Measurements from ENCODE around the gene MIF.
A peak's percentile ranks its signal among the peaks of the same experiment; 100 is the strongest.
"Not testable (repeated sequence)": the region's sequence is repeated elsewhere in the genome, so short reads cannot be mapped to it uniquely, and the experiment has no call there.

Gene MIF

DNA sequence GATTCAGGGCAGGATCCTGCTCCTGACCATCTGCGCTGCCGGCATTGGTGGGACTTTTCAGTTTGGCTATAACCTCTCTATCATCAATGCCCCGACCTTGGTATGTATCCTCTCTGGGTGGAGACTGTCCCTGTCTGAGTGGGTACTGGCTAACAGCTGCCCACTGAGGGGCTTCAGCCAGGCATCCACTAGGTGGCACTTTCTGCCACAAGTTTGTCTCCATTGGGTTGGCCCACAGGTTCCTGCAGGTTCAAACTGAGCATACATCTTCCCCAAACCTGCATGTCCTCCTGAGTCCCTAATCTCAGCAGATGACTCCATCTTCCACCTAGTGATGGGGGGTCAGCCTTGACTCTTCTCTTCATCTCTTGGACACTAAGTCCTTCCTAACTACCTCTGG, 32.1 kb upstream of the MIF start:
- no peak overlapping the region for H3K4me3 ChIP-seq (ENCODE audit: low read depth, low read length)
- TF ChIP-seq, protein P1, sequence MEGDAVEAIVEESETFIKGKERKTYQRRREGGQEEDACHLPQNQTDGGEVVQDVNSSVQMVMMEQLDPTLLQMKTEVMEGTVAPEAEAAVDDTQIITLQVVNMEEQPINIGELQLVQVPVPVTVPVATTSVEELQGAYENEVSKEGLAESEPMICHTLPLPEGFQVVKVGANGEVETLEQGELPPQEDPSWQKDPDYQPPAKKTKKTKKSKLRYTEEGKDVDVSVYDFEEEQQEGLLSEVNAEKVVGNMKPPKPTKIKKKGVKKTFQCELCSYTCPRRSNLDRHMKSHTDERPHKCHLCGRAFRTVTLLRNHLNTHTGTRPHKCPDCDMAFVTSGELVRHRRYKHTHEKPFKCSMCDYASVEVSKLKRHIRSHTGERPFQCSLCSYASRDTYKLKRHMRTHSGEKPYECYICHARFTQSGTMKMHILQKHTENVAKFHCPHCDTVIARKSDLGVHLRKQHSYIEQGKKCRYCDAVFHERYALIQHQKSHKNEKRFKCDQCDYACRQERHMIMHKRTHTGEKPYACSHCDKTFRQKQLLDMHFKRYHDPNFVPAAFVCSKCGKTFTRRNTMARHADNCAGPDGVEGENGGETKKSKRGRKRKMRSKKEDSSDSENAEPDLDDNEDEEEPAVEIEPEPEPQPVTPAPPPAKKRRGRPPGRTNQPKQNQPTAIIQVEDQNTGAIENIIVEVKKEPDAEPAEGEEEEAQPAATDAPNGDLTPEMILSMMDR (IDR thresholded peaks at IDR 0.05; ENCODE audit: low read depth, low read length) = peak; percentile 66

DNA sequence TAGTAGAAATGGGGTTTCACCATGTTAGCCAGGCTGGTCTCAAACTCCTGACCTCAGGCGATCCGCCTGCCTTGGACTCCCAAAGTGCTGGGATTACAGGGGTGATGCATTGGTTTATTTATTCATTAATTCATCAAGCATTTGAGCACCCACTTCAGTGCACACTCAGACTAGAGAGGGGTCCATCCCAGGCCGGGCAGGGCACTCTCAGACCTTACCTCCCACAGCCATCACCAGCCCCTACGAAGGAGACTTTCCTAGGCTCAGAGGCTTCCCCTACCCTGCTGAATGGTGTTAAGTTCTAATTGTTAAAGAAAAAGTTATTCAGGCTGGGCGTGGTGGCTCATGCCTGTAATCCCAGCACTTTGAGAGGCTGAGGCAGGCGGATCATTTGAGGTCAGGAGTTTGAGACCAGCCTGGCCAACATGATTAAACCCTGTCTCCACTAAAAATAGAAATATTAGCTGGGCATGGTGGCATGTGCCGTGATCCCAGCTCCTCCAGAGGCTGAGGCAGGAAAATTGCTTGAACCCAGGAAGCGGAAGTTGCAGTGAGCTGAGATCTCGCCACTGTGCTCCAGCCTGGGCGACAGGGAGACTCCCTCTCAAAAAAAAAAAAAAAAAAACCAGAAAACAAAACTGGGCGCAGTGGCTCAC, 29.6 kb upstream of the MIF start:
- H3K4me3 ChIP-seq (ENCODE audit: low read depth, low read length) = not testable (repeated sequence)

DNA sequence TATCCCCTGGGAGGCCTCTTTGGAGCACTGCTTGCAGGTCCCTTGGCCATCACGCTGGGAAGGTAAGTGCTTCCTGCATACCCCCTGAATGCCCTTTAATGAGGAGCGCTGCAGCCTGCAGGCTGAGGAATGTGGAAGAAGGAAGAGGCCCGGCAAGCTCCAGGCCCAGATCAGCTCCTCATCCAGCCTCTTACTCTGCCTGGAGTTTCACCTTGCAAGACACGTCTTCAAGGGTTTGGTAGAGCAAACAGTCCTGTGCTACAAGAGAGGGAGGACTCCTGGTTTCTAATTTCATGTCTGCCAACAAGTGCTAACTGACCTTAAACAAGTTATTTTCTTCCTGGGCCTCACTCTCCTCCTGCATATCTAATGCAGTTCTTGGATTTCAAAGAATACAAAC, 25.6 kb upstream of the MIF start:
- H3K4me3 ChIP-seq (ENCODE audit: low read depth, low read length) = no peak overlapping the region
- TF ChIP-seq, protein P1 (IDR thresholded peaks at IDR 0.05; ENCODE audit: low read depth, low read length) = no peak

DNA sequence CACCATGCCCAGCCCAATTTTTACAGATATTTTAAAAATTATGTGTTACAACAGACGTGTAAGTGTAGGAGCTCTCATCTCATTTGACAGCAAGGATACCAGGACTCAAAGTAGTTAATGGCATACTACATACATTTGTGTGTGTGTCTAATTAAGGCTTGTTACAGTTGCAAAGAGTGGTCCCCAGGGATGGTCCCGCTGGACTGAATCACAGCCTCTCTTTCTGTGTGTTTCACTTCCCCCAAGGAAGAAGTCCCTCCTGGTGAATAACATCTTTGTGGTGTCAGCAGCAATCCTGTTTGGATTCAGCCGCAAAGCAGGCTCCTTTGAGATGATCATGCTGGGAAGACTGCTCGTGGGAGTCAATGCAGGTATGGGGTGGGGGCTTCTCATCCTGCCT, 19.3 kb upstream of the MIF start:
- TF ChIP-seq, protein P1 (IDR thresholded peaks at IDR 0.05; ENCODE audit: low read depth, low read length) = no peak
- H3K4me3 ChIP-seq (ENCODE audit: low read depth, low read length) = no peak overlapping the region

DNA sequence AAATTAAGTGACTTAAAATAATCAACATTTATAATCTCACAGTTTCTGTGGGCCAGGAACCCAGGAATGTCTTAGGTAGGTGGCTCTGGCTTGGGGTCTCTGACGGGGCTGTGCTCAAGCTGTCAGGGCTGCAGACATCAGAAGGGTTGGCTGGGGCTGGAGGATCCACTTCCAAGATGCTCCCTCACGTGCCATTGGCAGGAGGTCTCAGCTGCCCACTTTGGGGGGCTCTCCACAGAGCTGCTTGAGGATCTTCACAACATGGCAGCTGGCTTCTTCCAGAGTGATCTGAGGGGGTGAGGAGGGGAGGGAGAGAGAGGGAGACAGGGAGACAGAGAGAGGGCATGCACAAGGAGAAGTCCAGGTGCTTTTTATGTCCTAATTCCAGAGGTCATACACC, 18.4 kb upstream of the MIF start:
- H3K4me3 ChIP-seq (ENCODE audit: low read depth, low read length) = no peak overlapping the region
- TF ChIP-seq, protein P1 (IDR thresholded peaks at IDR 0.05; ENCODE audit: low read depth, low read length) = no peak

DNA sequence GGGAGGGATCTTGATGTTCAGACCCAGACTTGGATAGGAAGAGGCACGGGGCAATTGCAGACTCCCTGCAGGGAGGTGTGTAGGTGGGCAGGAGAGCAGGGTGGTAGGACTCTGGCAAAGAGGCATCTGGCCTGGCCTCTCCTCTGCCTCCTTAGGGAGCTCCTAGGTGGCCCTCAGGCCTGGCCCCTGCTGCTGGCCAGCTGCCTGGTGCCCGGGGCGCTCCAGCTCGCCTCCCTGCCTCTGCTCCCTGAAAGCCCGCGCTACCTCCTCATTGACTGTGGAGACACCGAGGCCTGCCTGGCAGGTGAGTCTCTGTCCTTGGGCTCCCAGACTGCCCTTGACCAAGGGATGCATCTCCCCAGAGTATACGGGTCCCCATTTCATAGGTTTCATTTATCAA, 16.6 kb upstream of the MIF start:
- no peak overlapping the region for H3K4me3 ChIP-seq (ENCODE audit: low read depth, low read length)
- TF ChIP-seq, protein P1 (IDR thresholded peaks at IDR 0.05; ENCODE audit: low read depth, low read length) = no peak

DNA sequence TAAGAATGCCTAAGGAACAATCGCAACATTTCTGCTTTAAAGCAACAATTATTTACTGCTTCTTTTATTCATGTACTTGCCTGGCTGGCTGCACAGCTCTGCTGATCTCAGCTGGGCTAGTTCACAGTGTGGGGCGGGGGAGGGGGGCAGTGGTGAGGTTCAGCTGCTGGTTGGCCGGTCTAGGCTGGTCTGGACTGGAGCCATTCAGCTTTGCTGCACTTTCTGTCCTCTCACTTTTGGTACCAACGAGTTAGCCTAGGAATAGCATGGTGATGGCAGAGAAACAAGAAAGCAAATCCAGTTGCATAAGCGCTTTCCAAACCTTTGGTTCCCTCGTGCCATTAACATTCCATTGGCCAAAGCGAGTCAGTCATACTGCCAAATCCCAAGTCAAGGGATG, 16.0 kb upstream of the MIF start:
- TF ChIP-seq, protein P1 (IDR thresholded peaks at IDR 0.05; ENCODE audit: low read depth, low read length) = no peak
- H3K4me3 ChIP-seq (ENCODE audit: low read depth, low read length) = no peak overlapping the region

DNA sequence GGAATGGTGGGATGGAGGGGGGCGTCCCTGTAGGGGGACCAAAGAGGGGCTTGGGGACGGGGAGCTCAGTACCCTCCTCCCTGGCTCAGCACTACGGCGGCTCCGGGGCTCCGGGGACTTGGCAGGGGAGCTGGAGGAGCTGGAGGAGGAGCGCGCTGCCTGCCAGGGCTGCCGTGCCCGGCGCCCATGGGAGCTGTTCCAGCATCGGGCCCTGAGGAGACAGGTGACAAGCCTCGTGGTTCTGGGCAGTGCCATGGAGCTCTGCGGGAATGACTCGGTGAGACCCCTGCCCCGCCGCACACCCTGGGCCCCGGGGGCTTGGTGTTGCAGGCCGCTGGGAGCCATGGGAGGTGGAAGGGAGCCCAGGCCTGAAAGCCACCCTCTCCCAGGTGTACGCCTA, 11.8 kb upstream of the MIF start:
- no peak overlapping the region for H3K4me3 ChIP-seq (ENCODE audit: low read depth, low read length)
- TF ChIP-seq, protein P1 (IDR thresholded peaks at IDR 0.05; ENCODE audit: low read depth, low read length) = no peak
